Non-pigmented ciliary epithelial cell (primary cell): ENCODE results near the gene NR2E3.

Experiments
- DNase-seq: peaks from one replicate; pipeline ENCODE4 v3.0.0-alpha.2; 2010; ENCODE audit warnings: low read depth

The NR2E3 gene

GRCh38 chr15:71791975-71792374 lies 18.4 kb upstream of the NR2E3 start:
- no peak for DNase-seq

GRCh38 chr15:71792521-71792920 lies 17.8 kb upstream of the NR2E3 start:
- DNase-seq, result no peak

- DNase-seq, result no peak
Observed at GRCh38 chr15:71798641-71799040, 11.7 kb upstream of the NR2E3 start.

- DNase-seq, result no peak
Observed at GRCh38 chr15:71800190-71800589, 10.2 kb upstream of the NR2E3 start.

- peak; percentile 51 for DNase-seq
Observed at GRCh38 chr15:71800835-71801745, 9.3 kb upstream of the NR2E3 start.

- no peak for DNase-seq
Observed at GRCh38 chr15:71801935-71802655, 8.3 kb upstream of the NR2E3 start.

- DNase-seq, result no peak
Observed at GRCh38 chr15:71802770-71803169, 7.6 kb upstream of the NR2E3 start.

- no peak for DNase-seq
Observed at GRCh38 chr15:71804226-71804625, 6.1 kb upstream of the NR2E3 start.

GRCh38 chr15:71804695-71805470 lies 5.5 kb upstream of the NR2E3 start:
- no peak for DNase-seq

- DNase-seq, result peak; percentile 13
Observed at GRCh38 chr15:71806452-71806931, 3.9 kb upstream of the NR2E3 start.

GRCh38 chr15:71807125-71807629 lies 3.2 kb upstream of the NR2E3 start:
- peak; percentile 28 for DNase-seq

GRCh38 chr15:71807691-71808091 lies 2.7 kb upstream of the NR2E3 start:
- no peak for DNase-seq

- no peak for DNase-seq
Observed at GRCh38 chr15:71808311-71809020, 1.9 kb upstream of the NR2E3 start.

GRCh38 chr15:71809346-71809745 lies 1.0 kb upstream of the NR2E3 start:
- DNase-seq, result no peak

GRCh38 chr15:71811036-71811736 lies 832 bp downstream of the NR2E3 start:
- DNase-seq, result no peak

- no peak for DNase-seq
Observed at GRCh38 chr15:71811752-71812735, 1.7 kb downstream of the NR2E3 start.

GRCh38 chr15:71812966-71813722 lies 2.8 kb downstream of the NR2E3 start:
- DNase-seq, result no peak

- DNase-seq, result no peak
Observed at GRCh38 chr15:71813723-71814470, 3.5 kb downstream of the NR2E3 start.
